HCEC 1CT (cell line): ENCODE results near the gene REEP1.

Experiments used
- DNase-seq: peaks from one replicate; pipeline ENCODE4 v3.0.0-alpha.2; 2017

REEP1 gene, protein sequence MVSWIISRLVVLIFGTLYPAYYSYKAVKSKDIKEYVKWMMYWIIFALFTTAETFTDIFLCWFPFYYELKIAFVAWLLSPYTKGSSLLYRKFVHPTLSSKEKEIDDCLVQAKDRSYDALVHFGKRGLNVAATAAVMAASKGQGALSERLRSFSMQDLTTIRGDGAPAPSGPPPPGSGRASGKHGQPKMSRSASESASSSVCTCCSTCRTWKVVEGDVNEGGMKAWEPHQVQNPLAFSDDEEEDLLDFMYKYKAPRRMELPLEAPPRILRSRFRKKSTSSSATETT

DNA sequence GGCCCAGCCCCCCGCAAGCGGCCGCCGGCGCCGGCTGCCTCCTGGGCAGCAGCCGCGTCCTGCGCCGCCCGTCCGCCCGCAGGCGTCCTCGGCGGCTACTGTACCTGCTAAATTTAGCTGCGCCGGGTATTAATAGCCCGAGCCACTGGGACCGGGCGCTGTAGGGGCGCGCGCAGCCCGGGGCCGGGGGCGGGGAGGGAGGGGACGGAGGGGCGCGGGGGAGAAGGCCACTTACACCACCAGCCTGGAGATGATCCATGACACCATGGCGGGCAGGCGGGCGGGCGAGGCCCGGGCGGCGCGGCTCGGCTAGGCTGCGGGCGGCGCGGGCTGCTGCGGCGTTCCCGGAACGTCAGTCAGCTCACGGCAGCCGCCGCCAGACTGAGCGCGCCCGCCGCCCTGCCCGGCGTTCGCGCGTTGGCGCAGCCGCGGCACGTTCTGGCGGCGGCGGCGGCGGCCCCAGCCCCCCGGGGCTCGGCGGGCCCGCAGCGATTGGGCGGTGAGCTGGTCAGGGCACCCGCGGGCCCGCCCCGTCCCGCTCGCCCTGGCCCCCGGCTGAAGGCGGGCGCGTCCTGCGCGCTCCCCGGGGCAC lies at the start of gene REEP1:
TSS of gene REEP1 (minus strand) at position 383 of the 592 bp plus-strand sequence. CDS start at position 267, 116 bp downstream.
- DNase-seq: no peak

- peak; percentile 26 for DNase-seq
These were observed 46.4 kb upstream of the REEP1 start for GRCh38 chr2:86383844-86384243.

DNA sequence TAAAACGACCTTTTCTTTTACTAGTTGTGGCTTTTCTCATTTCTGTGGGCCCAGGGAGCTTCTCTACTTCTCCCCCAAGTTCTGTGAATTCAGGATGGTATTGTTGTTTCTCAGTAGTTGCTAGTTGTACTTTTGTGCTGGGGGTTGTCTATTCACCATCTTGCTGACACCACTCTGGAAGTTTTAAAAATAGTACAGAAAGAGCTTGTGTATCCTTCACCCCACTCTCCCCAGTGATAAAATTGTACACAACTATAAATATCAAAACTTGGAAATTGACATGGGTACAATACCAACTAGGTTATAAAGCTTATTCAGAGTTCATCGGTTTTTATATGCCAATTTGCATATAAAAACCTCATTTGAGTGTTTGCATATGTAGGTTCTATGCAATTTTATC lies 45.3 kb upstream of the REEP1 start:
- no peak for DNase-seq

DNA sequence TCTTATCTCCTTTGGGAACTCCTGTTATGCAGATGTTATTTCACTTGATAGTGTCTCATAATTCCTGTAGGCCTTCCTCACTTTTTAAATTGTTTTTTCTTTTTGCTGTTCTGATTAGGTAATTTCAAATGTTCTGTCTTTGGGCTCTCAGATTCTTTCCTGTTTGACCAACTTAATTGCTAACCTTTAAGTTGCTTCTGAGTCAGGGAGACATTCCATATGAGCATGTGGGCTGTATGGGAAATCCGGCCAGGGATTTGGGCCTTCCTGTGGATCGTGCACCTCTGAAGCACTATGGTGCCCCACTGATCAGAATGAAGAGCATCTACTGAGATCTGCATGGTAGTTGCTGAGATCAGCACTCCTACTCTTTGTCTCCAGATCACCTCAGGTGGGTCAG lies 44.7 kb upstream of the REEP1 start:
- DNase-seq: no peak

GRCh38 chr2:86378469-86378868 lies 41.0 kb upstream of the REEP1 start:
- DNase-seq: no peak

- no peak for DNase-seq
These were observed 38.2 kb upstream of the REEP1 start for GRCh38 chr2:86375623-86376022.

GRCh38 chr2:86372641-86373502 lies 35.4 kb upstream of the REEP1 start:
- DNase-seq: peak; percentile 41

GRCh38 chr2:86372133-86372532 lies 34.7 kb upstream of the REEP1 start:
- DNase-seq: no peak

DNA sequence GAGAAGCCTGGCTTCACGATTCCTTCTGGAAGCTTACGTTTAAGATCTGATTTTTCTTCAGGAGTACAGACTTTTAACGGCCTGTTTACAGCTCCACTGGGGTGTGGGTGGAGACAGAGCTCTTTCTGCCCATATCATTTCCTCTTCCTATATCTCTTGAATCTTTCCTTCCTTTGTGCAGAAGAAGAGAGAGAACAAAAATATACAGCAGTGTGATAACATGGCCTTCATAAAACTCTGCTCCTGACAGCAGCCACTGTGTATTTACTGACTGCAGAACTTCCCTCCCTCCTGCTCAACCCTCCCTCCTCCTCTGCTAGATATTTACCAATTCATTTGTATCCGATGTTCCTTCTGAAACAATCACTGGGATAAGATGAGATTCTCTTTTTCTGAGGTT lies 34.1 kb upstream of the REEP1 start:
- no peak for DNase-seq

GRCh38 chr2:86370579-86370978 lies 33.2 kb upstream of the REEP1 start:
- no peak for DNase-seq

DNA sequence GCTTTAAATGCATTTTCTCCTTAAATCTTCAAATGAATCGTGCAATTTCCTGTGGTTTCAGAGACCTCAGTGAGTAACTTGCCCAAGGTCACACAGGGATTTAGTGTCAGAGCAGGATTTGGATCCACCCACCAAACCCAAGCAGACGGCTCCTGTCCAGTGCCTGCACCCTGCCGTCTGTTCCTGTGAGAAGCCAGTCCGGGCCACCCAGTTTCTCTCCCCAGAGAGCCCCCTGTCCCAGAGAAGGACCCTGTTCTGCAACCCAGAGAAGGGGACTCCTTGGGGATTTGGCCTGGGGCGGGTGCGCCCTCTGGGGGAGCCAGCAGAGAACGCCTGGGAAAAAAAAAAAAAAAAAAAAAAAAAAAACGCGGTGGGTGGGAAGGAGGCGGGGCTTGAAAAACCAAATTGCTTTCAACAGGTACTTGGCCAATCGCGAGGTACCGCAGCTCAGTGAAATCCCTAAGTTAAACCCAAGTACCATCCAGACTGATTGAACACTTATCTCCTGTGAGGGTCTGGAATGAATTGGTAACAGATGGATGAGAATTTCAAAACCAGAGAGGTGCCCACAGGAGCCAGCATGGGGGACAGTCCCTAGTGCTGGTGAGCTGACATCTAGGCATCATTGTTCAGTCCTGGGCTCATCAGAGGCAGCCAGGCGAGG lies 30.9 kb upstream of the REEP1 start:
- peak; percentile 48 for DNase-seq

- DNase-seq: no peak
These were observed 30.0 kb upstream of the REEP1 start for GRCh38 chr2:86367499-86367777.

- DNase-seq: no peak
These were observed 29.4 kb upstream of the REEP1 start for GRCh38 chr2:86366651-86367498.

DNA sequence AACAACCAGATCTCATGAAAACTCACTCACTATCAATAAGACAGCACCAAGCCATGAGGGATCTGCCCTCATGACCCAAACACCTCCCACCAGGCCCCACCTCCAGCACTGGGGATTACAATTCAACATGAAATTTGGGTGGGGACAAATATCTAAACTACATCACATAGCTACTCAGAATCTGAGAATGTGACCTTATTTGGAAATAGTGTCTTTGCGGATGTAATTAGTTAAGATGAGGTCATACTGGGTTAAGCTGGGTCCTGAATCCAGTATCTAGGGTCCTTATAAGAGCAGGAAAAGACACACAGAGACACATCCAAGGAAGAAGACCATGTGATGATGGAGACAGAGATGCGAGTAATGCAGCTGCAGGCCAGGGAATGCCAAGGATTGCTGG lies 27.5 kb upstream of the REEP1 start:
- no peak for DNase-seq

- DNase-seq: no peak
These were observed 23.4 kb upstream of the REEP1 start for GRCh38 chr2:86360776-86361175.

GRCh38 chr2:86358957-86359356 lies 21.5 kb upstream of the REEP1 start:
- DNase-seq: no peak

GRCh38 chr2:86357392-86357963 lies 20.1 kb upstream of the REEP1 start:
- DNase-seq: no peak

DNA sequence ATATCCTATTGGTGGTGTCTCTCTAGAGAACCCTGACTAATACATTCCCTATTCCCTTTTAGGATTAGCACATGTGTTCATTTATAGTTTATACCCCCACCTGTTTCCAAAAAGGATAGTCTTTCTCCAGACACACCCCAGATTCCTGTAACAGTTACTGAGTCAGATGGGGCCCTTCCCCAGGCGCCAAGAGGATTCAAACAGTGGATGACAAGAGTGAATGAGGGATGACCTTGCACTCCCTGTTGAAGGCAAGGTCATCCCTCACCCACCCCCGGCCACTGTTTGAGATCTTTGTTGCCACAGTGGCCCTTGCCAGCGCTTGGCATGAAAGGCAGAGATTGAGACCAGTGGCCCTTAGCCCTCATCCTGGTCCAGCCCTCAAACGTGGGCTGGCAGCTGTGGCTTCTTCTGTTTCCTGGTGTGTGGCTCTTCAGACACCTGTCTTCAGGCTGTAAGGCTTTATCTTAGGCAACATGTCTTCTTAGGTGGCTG lies 15.3 kb upstream of the REEP1 start:
- no peak for DNase-seq

DNA sequence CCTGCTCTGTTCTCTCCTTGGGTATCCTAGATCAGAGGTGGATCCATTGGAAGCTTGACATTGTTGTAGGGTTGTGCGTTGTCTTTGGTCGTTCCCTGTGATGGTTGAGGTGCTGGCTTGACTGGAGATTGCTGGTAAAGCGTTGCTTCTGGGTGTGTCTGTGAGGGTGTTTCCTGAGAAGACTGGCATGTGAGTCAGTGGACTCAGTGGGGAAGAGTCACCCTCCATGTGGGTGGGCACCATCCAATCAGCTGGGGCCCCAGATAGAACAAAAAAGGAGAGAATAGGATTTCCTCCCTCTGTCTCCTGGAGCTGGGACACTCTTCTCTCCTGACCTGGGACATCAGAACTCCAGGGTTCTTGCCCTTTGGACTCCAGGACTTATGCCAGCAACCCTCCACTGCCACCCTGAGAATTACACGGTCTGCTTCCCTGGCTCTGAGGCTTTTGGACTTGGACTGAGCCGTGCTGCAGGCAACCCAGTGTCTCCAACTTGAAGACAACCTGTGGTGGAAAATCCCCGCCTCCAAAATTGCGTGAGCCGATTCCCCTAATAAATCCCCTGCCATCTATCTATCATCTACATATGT lies 14.8 kb upstream of the REEP1 start:
- DNase-seq: no peak

GRCh38 chr2:86350751-86351150 lies 13.3 kb upstream of the REEP1 start:
- peak; percentile 10 for DNase-seq

GRCh38 chr2:86347401-86347800 lies 10.0 kb upstream of the REEP1 start:
- DNase-seq: no peak
